Esophagus muscularis mucosa (tissue), 3 donors: Measurements from ENCODE around the gene STUM.

Experiments used
- POLR2A ChIP-seq: fragments of 450-650 bp; IDR thresholded peaks from one replicate; pipeline ENCODE4 v1.6.1; 2017; ENCODE audit warnings: antibody characterized with exemption, moderate library complexity, mild to moderate bottlenecking, low read depth
- TF ChIP-seq, protein P1 (sequence below), 3 experiments: fragments of 200-600 bp in 2 of 3; fragments of 450-650 bp in 1 of 3; sonication (generic) in 2 of 3; IDR thresholded peaks; one replicate each; pipeline ENCODE4 v1.5.1; 2017 to 2019; ENCODE audit warnings: antibody characterized with exemption in 3 of 3, mild to moderate bottlenecking in 2 of 3, moderate library complexity in 1 of 3

DNA sequence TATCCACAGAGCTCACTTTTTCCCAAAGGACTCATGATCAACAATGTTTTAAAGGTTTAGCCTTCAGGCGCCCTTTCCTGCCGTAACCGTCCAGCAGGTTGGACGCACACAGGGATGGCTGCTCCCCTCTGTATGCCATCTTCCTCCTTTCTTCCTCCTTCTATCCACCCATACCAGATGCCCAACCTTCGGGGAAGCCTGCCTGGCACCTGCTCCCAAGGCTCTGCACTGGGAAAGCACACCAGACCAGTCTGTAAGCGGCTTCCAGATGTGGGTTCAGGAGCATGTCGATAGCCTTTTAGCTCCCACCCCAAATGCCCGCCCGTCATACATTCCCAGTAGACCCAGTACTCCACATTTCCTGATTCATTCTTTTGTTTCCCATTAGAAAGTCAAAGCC is 52.9 kb downstream of the STUM start:
- no peak for TF ChIP-seq POLR2A
- TF ChIP-seq, protein P1, sequence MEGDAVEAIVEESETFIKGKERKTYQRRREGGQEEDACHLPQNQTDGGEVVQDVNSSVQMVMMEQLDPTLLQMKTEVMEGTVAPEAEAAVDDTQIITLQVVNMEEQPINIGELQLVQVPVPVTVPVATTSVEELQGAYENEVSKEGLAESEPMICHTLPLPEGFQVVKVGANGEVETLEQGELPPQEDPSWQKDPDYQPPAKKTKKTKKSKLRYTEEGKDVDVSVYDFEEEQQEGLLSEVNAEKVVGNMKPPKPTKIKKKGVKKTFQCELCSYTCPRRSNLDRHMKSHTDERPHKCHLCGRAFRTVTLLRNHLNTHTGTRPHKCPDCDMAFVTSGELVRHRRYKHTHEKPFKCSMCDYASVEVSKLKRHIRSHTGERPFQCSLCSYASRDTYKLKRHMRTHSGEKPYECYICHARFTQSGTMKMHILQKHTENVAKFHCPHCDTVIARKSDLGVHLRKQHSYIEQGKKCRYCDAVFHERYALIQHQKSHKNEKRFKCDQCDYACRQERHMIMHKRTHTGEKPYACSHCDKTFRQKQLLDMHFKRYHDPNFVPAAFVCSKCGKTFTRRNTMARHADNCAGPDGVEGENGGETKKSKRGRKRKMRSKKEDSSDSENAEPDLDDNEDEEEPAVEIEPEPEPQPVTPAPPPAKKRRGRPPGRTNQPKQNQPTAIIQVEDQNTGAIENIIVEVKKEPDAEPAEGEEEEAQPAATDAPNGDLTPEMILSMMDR (IDR thresholded peaks at IDR 0.05): no peak
